ENCODE measurements around the gene SIK1. TPM values are rescaled to one million over a fixed set of nuclear protein-coding genes. Genes with fewer than 3 reads are reported as not detected.

Gene SIK1
- polyA plus RNA-seq, 1 donor (not counting 4 experiments of a cell fraction or from before 2014, with no cell fraction given), result 49.6 TPM

DNA sequence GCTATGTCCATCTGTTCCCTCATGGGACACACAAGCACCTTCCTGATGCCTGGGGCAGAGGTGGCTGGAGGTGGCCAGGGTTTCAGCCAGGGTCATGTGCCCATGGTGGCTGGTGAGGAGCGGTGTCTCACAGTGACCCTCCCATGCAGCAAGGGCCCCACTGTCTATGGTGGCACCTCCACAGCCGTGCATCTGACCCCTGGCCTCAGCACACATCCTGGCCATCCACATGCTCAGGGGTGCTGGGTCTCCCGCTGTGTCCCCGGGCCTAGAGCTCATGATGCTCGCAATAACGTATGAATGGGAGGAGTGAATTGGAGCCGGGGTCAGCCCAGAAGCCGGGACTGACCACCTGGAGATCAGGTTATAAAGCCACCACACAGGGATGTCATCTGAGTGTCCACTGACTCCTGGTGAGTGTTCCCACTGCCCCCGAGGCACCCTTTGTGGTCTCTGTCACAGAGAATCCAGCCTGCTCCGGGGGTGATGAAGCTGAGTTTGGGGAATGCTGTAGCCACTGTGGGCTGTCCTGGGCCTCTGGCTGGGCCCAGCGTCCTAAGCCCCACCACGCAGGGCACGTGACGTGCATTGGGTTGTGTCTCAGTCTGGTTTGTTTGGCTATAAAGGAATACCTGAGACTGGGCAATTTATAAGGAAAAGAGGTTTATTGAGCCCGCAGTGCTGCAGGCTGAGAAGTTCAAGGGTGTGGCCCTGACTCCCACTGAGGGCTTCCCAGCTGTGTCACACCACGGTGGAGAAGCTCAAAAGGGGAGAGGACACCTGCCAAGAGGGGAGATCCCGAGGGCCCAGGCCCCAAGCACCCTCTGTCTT is 51.7 kb downstream of the SIK1 start:
- no peaks in the 10 kb centered on the region for H3K9me1 ChIP-seq (ENCODE audit: control insufficient read depth, extremely low read depth, insufficient read depth, low read length)
- no peak overlapping the region for H3K27ac ChIP-seq (ENCODE audit: control insufficient read depth, insufficient read depth, low read length)
- H3K4me2 ChIP-seq (ENCODE audit: control insufficient read depth, extremely low read depth, insufficient read depth, low read depth, low read length), result no peak overlapping the region
- TF ChIP-seq, protein P1, sequence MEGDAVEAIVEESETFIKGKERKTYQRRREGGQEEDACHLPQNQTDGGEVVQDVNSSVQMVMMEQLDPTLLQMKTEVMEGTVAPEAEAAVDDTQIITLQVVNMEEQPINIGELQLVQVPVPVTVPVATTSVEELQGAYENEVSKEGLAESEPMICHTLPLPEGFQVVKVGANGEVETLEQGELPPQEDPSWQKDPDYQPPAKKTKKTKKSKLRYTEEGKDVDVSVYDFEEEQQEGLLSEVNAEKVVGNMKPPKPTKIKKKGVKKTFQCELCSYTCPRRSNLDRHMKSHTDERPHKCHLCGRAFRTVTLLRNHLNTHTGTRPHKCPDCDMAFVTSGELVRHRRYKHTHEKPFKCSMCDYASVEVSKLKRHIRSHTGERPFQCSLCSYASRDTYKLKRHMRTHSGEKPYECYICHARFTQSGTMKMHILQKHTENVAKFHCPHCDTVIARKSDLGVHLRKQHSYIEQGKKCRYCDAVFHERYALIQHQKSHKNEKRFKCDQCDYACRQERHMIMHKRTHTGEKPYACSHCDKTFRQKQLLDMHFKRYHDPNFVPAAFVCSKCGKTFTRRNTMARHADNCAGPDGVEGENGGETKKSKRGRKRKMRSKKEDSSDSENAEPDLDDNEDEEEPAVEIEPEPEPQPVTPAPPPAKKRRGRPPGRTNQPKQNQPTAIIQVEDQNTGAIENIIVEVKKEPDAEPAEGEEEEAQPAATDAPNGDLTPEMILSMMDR (optimal IDR thresholded peaks at IDR 0.05 in 1 of 3, IDR thresholded peaks at IDR 0.05 in 1 of 3, conservative IDR thresholded peaks at IDR 0.05 in 1 of 3; ENCODE audit: extremely low read depth in 1 of 3, insufficient read depth in 2 of 3, low read length in 3 of 3), result no peak
- no peak for TF ChIP-seq EZH2 (IDR thresholded peaks at IDR 0.05; ENCODE audit: low read length)
- no peaks in the 10 kb centered on the region for H3K27me3 ChIP-seq (ENCODE audit: control insufficient read depth, extremely low read depth, insufficient read depth, low read length)
- no peak overlapping the region for H3K9ac ChIP-seq (ENCODE audit: control insufficient read depth, extremely low read depth, insufficient read depth, low read length)
- no peaks in the 10 kb centered on the region for H3K36me3 ChIP-seq (ENCODE audit: control insufficient read depth in 2 of 2, extremely low read depth in 1 of 2, insufficient read depth in 2 of 2, low read length in 2 of 2)
- DNase-seq (ENCODE audit: low read depth, low spot score) (no peak), FAIRE-seq (no peak)
- no peak overlapping the region for H3K4me3 ChIP-seq (ENCODE audit: control insufficient read depth in 2 of 3, extremely low read depth in 1 of 3, insufficient read depth in 2 of 3, low read depth in 1 of 3, low read length in 3 of 3)
- no peaks in the 10 kb centered on the region for H4K20me1 ChIP-seq (ENCODE audit: control insufficient read depth, extremely low read depth, insufficient read depth, low read length)
- H3K79me2 ChIP-seq (ENCODE audit: control insufficient read depth, insufficient read depth, low read length), result no peaks in the 10 kb centered on the region
- no peak overlapping the region for H2AFZ ChIP-seq (ENCODE audit: control insufficient read depth, low read length)
- no peaks in the 10 kb centered on the region for H3K9me3 ChIP-seq (ENCODE audit: control insufficient read depth, low read depth, low read length)
- peaks cover 27% of the 10 kb centered on the region for H3K4me1 ChIP-seq (ENCODE audit: control insufficient read depth, extremely low read depth, insufficient read depth, low read length)
- dilution Hi-C loops (cut with MboI; ENCODE audit: extremely low pct_ligation_motif_present, low sequenced_read_pairs), result no loop called here

DNA sequence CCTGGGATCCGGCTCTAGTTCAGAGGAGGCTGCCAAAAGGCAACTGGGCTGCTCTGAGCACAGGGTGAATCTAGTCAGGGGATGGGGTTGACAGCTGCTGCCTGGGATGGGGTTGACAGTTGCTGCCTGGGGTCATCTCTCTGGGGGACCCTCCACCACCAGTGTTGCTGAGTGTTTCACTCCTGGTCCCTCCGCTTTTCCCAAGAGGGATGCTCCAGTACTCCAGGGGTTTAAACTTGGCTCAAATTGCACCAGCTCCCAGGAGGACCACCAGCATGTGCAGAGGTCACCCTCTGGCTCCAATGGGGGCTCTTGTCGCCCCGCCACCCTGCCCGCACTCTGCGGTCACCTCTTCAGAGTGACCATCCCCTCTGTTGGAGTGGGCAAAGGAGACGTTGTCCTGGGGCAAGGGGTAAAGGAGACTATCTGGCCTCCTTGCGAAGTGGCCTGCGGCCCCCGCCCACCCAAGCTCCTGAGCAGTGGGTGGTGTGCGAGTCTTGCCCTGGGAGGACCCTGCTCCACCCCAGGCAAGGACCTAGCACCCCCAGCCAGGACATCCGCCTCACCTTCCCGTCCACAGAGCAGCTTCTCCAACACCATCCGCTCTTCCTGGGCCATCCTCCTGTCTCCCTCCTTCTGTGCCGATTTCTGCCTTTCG is 52.6 kb downstream of the SIK1 start:
- no peak overlapping the region for H2AFZ ChIP-seq (ENCODE audit: control insufficient read depth, low read length)
- dilution Hi-C loops (cut with MboI; ENCODE audit: extremely low pct_ligation_motif_present, low sequenced_read_pairs), result no loop called here
- H3K4me1 ChIP-seq (ENCODE audit: control insufficient read depth, extremely low read depth, insufficient read depth, low read length), result peaks cover 36% of the 10 kb centered on the region
- H3K9me1 ChIP-seq (ENCODE audit: control insufficient read depth, extremely low read depth, insufficient read depth, low read length), result no peaks in the 10 kb centered on the region
- no peak for TF ChIP-seq EZH2 (IDR thresholded peaks at IDR 0.05; ENCODE audit: low read length)
- TF ChIP-seq, protein P1 (optimal IDR thresholded peaks at IDR 0.05 in 1 of 3, IDR thresholded peaks at IDR 0.05 in 1 of 3, conservative IDR thresholded peaks at IDR 0.05 in 1 of 3; ENCODE audit: extremely low read depth in 1 of 3, insufficient read depth in 2 of 3, low read length in 3 of 3), result no peak
- H3K4me3 ChIP-seq (ENCODE audit: control insufficient read depth in 2 of 3, extremely low read depth in 1 of 3, insufficient read depth in 2 of 3, low read depth in 1 of 3, low read length in 3 of 3), result no peak overlapping the region
- H3K36me3 ChIP-seq (ENCODE audit: control insufficient read depth in 2 of 2, extremely low read depth in 1 of 2, insufficient read depth in 2 of 2, low read length in 2 of 2), result no peaks in the 10 kb centered on the region
- H3K9ac ChIP-seq (ENCODE audit: control insufficient read depth, extremely low read depth, insufficient read depth, low read length), result no peak overlapping the region
- FAIRE-seq (no peak), DNase-seq (ENCODE audit: low read depth, low spot score) (no peak)
- H3K4me2 ChIP-seq (ENCODE audit: control insufficient read depth, extremely low read depth, insufficient read depth, low read depth, low read length), result no peak overlapping the region
- no peaks in the 10 kb centered on the region for H3K9me3 ChIP-seq (ENCODE audit: control insufficient read depth, low read depth, low read length)
- H3K79me2 ChIP-seq (ENCODE audit: control insufficient read depth, insufficient read depth, low read length), result no peaks in the 10 kb centered on the region
- H4K20me1 ChIP-seq (ENCODE audit: control insufficient read depth, extremely low read depth, insufficient read depth, low read length), result no peaks in the 10 kb centered on the region
- H3K27ac ChIP-seq (ENCODE audit: control insufficient read depth, insufficient read depth, low read length), result no peak overlapping the region
- no peaks in the 10 kb centered on the region for H3K27me3 ChIP-seq (ENCODE audit: control insufficient read depth, extremely low read depth, insufficient read depth, low read length)
